Skin of body (tissue), 1 donor: ENCODE results near the gene POLR1D. TPM values are rescaled to one million over a fixed set of nuclear protein-coding genes. Genes with fewer than 3 reads are reported as not detected.

Source experiments
- total RNA-seq: library from RNA; depleted of rRNA; stranded (reverse); fragments of >200 nt; gene quantifications from one replicate; pipeline ENCODE4 v1.2.3, GENCODE V29; 2014

POLR1D gene
- total RNA-seq, 1 donor from 2014 or later = 68.3 TPM

Other genes with a start within 250 kb of the POLR1D start
- gene GTF3A, start 197.3 kb upstream of the POLR1D start, total RNA-seq = 43.4 TPM
- 41.4 TPM for gene MTIF3, start 171.3 kb upstream of the POLR1D start, total RNA-seq
- 11.9 TPM for gene LNX2, start 1.4 kb upstream of the POLR1D start, total RNA-seq
- not detected for gene GSX1, start 170.6 kb downstream of the POLR1D start, total RNA-seq